GM18861 (cell line): ENCODE measurements around the gene BUD31.
"Not testable (repeated sequence)": the region's sequence is repeated elsewhere in the genome, so short reads cannot be mapped to it uniquely, and the experiment has no call there.

ENCODE experiments used
- ATAC-seq: cut with Tn5 transposase; IDR thresholded peaks from one replicate; pipeline ENCODE4 v1.9.1; 2021; ENCODE audit not compliant: unreplicated experiment

The BUD31 gene

DNA sequence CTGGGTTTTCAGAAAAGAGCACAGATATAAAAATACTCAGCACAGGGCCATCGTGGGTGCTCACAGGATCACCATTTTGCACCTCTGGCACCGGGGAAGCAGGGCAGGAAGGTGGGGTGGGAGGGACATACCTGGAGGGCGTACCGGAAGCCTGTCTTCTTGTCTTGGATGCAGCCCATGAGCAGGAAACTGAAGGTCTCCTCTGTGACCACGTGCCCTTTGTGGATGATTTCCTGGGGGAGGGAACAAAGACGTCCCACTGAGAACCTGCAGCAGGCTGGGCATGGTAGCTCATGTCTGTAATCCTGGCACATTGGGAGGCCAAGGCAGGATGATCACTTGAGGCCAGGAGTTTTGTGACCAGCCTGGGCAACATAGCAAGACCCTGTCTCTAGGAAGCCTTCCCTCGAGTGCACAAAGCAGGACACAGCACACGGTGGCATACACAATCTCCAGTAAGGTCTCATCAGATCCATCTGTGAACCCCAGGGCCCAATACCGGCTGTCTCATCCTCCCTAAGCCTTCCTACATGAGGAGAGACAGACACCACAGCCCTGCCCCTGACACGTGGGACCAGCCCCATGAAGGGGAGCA is 20.3 kb downstream of the BUD31 start:
- ATAC-seq: no peak

DNA sequence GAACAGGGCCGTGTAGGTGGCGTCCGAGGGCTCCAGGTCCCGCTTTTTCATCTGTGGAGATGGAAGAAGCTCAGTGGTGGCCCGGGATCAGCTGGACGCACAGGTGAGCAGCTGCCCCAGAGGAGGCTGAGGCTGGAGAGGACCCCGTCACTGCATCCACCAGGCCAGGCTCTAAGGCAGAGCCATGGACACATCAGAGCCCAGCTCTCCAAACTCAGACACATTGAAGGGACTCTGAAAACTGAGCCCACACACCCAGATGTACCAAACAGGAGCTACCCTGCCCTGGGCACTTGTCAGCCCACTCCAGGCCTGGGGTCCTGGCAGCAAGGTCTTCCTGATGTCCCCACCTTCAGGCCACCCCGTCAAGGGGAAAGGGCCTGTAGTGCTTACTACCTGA is 21.0 kb downstream of the BUD31 start:
- no peak for ATAC-seq

DNA sequence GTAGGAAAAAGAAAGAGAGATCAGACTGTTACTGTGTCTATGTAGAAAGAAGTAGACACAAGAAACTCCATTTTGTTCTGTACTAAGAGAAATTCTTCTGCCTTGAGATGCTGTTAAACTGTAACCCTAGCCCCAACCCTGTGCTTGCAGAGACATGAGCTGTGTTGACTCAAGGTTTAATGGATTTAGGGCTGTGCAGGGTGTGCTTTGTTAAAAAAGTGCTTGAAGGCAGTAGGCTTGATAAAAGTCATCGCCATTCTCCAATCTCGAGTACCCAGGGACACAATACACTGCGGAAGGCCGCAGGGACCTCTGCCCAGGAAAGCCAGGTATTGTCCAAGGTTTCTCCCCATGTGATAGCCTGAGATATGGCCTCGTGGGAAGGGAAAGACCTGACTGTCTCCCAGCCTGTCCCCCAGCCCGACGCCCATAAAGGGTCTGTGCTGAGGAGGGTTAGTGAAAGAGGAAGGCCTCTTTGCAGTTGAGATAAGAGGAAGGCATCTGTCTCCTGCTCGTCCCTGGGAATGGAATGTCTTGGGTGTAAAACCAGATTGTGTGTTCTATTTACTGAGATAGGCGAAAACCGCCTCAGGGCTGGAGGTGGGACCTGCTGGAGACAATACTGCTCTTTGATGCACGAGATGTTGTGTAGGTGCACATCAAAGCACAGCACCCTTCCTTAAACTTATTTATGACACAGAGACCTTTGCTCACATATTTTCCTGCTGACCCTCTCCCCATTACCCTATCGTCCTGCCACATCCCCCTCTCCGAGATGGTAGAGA is 23.2 kb downstream of the BUD31 start:
- not testable (repeated sequence) for ATAC-seq

DNA sequence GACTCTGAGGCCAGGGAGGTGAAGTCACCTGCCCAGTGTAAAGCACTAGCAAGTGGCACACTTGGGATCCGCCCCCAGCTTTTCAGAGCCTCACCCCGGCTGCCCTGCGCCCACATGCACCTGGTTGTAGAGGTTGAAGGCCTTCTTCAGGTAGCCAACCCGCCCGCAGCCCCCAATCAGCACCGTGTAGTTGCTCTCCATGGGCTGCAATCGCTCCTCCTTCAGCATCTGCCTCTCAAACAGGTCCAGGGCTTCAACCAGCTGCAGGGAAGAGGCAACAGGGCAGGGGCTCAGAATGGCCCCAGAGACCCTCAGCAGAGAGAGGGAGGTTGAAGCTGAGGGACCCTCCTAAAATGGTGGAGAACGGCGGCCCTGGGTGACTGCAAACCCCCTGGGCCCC is 24.4 kb downstream of the BUD31 start:
- ATAC-seq: no peak

DNA sequence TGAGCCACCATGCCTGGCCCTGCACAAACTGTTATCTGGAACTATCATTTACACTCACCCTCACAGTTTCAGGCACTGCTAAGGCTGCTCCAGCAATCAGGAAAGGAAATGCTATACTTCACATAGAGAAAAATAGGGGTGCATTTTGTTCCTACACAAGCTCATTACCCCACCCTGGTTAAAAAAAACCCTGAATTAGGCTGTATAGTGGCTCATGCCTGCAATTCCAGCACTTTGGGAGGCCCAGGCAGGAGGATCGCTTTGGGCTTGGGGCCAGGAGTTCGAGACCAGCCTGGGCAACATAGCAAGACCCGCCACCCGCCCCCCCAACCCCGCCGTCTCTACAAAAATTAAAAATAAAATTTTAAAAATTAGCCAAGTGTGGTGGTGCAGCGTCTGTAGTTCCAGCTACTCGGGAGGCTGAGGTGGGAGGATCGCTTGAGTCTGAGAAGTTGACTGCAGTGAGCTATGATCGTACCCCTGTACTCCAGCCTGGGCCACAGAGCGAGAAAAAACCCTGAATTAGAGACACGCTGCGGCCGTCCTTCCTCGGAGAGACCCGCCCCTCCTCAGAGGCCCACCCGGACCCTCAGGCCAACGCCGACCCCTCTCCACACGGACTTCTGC is 29.3 kb downstream of the BUD31 start:
- ATAC-seq: no peak

DNA sequence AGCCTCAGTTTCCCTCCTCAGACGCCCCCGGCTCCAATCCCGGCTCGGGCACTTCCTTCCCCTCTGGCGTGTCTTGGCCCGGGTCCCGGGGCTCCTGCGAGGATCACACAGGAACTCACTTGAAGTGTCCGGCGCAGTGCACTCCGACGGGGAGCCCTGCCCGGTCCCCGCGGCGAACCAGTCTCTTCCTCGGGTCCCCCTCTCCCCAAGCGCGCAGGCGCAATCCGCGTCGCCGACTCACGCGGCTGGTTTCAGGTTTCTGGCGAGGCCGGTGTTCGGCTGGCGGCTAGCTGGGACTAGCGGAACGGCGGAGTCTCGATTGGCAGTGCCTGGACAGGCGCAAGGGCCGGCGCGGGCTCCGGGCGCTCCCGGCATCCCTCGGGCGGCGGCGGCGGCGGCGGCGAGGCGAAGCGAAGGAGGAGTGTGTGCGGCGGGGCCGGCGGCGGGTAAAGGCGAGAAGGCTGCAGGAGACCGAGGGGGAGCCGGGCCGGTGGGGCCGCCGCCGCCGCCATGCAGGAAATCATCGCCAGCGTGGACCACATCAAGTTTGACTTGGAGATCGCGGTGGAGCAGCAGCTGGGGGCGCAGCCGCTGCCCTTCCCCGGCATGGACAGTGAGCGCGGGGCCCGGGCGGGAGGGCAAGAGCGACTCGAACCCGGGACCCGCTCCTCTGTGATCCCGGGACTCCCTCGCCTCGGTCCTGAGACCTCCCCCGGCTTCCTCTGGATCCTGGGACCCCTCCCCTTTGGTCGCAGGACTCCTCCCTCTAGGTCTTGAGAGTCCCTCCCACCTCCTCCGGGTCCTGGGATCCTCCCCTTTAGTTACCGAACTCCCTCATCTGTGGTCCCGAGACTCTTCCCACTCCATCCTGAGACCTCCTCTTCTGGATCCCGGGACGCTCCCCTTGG is 30.1 kb downstream of the BUD31 start, which contains the start of the genes CPSF4 and PTCD1:
Gene CPSF4, plus strand, starts transcription at position 371 of the 908 bp plus-strand sequence. Its CDS starts 140 bp downstream, at position 511.
Gene PTCD1, minus strand, starts transcription at position 226 of the 908 bp plus-strand sequence. CDS start 3,556 bp downstream, outside the sequence.
- ATAC-seq: peak; percentile 88

DNA sequence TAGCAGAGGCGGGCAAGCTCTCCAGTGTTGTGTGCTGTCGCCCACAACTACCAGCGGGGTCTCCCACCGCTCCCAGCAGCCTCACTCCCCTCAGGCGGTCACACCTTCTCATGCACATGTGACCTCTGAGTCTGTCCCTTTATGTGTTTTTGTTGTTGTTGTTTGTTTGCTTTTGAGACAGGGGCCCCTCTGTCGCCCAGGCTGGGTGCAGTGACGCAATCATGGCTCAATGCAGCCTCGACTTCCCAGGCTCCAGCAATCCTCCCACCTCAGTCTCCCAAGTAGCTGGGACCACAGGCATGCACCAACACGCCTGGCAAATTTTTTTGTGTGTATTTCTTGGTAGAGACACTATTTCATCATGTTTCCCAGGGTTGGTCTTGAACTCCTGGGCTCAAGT is 31.4 kb downstream of the BUD31 start:
- ATAC-seq: no peak

DNA sequence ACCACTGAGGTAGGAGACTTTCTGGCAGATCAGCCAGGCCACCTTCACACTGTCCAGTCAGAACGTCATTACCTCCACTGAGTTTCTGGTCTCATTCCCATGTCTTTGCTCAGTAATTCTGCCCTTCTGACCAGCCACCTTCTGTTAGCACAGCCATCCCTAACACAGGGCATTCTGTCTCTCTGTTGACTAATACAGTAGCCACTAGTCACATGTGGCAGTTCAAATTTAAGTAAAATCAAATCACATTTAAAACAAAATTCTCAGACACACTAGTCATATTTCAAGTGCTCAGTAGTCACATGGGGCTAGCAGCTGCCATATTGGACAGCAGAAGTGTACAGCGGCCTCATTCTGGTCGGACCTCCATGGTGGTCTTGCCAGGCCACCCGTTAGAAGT is 37.3 kb downstream of the BUD31 start:
- ATAC-seq: no peak

DNA sequence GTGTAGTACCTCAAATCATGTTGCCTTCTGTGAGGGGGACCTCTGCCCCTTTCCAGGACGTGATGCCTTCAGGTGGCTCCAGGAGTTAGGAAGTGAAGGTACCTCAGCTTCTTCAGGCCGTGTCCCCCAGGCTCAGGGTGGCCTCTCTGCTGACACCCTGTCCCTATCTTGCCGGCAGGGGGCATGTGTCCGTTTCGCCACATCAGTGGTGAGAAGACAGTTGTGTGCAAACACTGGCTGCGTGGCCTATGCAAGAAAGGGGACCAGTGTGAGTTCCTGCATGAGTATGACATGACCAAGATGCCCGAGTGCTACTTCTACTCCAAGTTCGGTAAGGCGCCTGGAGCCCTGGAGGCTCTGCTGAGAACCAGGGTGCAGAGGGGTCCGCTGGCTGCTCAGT is 39.2 kb downstream of the BUD31 start:
- ATAC-seq: no peak

DNA sequence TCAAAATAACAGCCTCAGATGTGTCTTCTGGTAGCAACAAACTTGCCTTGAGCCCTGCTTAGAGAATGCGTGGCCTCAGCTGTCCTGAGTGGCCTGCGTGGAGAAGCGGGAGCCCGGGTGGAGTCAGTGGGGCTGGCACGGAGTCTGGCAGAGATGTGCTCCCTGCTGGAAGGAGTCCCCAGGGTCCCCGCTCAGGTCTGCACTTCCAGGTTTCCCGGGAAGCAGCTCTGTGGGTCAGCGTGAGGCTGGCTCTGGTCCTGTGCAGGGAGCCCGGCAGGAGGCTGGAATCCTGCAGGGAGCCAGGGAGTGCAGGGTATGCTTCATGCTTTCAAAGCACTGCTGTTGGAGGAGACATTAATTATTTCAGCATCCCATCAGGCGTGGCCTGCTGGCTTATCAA is 40.1 kb downstream of the BUD31 start:
- no peak for ATAC-seq

DNA sequence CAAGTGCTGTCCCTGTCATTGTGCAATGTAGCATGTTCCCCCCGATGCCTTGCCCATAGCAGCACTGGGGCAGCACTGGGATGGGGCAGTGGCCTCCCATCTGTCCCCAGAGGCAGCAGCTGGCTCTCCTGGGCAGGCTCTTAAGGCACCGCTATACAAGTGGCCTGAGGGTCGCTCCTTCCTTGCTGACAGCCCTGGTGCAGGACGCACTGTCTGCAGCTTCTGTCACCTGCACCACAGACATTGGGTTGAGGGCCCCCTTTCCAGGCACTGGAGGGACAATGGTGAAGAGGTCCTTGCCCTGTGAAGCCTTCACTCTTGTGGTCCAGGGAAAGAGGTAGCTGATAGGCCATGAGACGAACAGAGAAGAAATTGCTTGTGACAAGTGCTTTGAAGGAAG is 40.6 kb downstream of the BUD31 start:
- ATAC-seq: no peak

DNA sequence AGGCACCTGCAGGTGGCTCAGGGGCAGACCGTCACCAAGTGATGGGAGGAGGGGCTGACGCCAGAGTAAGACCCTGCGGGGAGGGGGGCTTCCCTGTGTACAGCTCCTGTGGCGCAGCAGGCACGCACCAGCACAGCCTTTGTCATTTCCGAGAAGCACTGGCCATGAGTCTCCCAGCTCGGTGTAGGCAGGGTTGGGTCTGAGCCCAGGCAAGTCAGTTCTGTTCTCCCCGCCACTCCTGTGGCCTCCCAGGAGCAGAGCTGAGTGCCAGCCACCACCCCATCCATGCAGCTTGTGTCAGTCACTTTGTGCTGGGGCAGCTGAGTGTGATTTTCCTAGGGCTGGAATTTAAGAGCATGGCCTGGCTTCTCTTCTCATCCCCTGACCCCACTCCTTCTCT is 43.2 kb downstream of the BUD31 start:
- ATAC-seq: no peak

DNA sequence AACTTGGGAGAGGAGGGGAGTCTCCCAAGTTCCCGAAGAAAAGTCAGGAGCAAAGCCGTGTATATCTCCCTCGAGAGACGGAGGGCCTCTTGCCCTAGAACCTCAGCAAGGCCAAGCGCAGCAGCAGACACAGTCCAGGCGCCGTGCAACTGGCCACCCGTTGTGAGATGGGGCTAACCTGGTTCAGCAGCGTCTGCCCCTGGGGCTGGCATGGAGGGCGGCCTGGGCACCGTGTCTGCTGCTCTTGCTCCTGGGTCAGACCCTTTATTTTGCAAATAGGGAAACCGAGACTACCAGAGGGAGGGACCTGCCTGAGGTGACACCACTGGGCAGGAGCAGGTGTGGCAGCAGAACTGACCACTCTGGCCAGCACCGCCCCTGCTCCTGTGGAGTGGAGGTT is 43.8 kb downstream of the BUD31 start:
- ATAC-seq: no peak

DNA sequence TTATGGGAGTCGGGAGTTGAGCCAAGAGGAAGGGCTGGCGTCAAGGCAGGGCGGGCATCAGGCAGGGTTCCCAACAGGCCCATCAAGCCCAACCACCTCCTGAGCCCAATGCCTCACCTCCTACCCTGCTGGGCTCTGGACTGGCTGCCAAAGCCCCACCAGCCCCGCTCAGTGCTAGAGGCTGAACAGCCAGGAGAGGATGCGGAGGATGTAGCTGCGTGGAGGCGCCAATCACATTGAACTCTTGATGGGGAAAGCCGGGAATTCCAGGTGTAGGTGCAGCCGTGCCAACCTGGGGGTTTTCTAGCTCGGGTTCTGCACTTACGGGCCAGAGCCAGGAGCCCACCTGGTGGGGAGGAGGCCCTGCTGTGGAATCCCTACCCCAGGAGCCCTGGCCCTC is 44.3 kb downstream of the BUD31 start:
- no peak for ATAC-seq

DNA sequence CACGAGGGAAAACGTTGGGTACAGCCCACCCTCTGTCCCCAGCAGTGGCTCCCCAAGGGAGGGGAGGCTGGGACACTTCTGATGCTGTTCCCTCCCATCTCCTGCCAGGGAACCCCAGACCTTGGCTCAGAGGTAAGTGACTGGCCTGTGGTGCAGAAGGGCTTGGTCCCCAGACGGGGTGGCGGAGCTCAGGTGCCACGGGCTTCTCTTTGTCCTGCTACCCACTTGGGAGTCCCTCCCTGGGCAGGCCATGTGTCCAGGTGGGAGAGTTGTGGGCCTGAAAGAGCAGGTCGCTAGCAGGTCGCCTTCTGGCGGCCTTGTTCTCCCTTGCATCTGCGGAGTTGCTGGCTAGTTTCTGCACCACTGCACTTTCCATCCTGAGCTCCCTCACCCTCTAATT is 47.1 kb downstream of the BUD31 start:
- no peak for ATAC-seq

DNA sequence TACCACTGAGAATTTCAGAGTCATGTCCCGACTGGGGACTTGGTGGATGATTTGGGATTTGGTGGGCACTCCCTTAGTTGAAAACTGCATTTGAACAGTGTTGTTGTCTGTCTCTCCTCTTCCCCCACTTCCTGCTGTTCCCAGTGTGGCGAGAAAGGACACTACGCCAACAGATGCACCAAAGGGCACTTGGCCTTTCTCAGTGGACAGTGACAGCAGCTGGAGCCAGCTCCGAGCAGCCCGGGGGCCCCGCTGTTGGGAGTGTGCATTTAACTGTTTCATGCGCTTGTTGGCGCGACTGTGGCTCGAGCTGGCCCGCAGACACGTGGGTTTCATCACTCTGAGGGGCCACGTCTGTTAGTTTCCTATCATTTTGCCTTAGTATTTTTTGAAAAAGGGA is 47.5 kb downstream of the BUD31 start:
- no peak for ATAC-seq

DNA sequence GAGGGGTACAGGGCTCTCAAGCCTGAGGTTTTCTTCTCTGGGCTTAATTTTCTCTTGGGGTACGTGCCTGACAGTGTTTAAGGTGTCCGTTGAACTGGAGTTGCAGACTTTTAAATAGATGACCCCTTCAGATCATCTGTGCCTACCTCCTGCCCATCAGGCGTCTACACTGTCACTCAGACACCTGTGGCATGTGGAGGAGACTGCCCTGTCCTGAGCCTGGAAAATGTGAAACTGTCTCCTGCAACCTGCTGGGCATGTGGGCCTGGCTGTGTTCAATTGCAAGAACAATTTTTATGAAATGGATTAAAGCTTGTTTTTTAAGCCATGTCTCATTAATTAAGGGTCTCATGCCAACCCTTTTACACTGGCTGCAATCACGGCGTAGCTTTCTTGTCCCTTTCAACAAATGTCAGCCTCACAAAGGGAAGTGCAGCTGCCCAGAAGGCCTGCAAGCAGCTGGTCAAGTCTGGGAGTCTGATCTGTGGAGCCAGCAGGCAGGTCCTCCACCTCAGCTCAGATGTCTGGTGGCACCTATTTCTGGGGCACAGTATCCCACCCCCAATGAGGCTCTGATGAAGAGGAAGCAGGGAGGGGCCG is 48.4 kb downstream of the BUD31 start:
- ATAC-seq: no peak

DNA sequence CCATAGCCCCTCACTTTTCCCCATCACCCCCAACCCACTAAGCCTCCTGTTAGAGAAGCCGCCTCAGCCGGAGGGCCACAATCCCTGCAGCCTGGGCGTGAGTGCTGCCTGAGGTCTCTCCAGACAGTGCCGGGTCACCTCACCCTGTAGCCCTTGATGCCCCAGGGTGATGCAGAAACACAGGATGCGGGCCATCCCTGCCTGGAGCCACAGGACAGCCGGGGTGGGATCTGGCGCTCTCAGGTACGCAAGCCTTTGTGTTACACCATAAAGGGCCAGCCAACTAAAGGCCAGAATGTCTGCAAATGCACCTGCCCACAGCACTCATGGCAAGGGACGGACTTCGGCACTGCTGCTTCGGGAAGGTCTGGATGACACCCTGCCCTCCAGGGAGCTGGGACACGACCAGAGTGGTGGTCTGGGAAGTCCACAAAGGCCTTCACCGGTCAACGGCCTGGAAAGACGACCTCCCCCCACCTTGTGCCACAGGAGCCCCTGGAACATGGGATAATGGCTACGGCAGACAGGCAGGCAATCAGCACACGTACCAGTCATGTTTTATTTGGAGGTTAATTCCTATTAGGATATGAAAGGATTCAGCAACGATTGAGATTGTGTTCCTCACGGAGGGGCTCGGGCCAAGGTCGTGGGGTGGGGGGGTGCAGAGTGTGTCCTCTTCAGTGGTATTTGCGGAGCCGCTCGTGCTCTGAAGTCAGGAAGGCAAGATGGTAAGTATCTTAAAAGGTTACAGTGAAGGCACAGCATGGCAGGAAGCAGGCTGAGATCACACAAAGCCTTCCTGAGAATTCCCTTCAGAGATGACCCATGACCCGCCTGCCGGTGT is 49.1 kb downstream of the BUD31 start:
- ATAC-seq: no peak

DNA sequence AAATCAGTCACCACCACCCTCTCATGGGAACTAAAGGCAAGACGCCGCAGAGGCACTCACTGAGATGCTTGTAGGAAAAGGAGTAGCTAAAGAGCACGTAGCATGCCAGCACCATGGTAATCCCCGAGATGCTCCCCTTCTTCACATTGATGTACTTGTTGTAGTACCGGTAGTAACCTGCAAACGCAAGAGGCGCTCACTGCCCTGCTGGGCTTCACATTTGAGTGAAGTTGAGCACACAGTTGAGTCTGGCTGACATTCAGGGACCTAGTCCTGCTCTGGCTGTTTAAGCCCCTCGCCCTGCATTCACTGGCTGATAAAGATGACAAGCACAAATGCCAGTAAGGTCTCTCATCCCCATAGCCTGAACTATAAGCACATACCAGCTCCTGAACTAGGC is 50.3 kb downstream of the BUD31 start:
- ATAC-seq: no peak

DNA sequence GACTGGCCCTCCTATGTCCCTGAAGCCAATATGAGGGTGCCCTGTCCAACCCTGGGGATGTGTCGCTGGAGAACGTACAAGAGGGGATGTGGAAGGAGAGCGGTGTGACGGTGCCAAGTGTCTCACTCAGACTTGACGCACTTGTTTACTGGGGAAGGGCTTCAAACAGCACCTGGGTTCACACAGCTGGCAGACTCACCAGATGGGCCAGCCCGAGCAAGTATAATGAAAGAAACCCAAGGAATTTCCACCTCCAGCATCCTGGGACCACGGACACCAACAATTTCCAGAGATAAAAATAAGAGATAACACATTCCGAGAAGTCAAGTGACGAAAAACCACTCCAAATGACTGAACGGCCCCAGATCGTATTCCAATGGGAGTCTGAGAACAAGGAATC is 51.9 kb downstream of the BUD31 start:
- ATAC-seq: no peak
